Colonic mucosa (tissue), 4 donors: ENCODE results near the gene BSPRY. TPM values are rescaled to one million over a fixed set of nuclear protein-coding genes. Genes with fewer than 3 reads are reported as not detected.

Experiments used
- DNase-seq: peaks from one replicate; pipeline ENCODE4 v3.0.0-alpha.2; 2020
- H3K27ac ChIP-seq: fragments of 200-600 bp; one replicate; pipeline ENCODE4 v1.8.0; 2021
- H3K27me3 ChIP-seq: fragments of 200-600 bp; one replicate; pipeline ENCODE4 v1.8.0; 2021
- H3K36me3 ChIP-seq: fragments of 200-600 bp; one replicate; pipeline ENCODE4 v1.8.0; 2021
- H3K4me1 ChIP-seq: fragments of 200-600 bp; one replicate; pipeline ENCODE4 v1.8.0; 2021; ENCODE audit warnings: mild to moderate bottlenecking
- H3K4me3 ChIP-seq: fragments of 200-600 bp; one replicate; pipeline ENCODE4 v1.8.0; 2021
- H3K9ac ChIP-seq, 2 donors: one replicate each; pipeline ENCODE4 v1.7.0; 2013; ENCODE audit warnings: control low read depth in 2 of 2, low read depth in 2 of 2, low read length in 2 of 2
- H3K9me3 ChIP-seq: fragments of 200-600 bp; one replicate; pipeline ENCODE4 v1.8.0; 2021
- intact Hi-C: fragments of 100-400 bp; cut with DNase I; formaldehyde crosslinking; loops from one replicate; pipeline ENCODE4 v1.14.1; 2022
- total RNA-seq, 2 donors: library from RNA; stranded (reverse); fragmentation: NEBNext Ultra II Directional in 1 of 2; extraction: Animal tissue kit (Norgen Biotek cat#: 25700) in 1 of 2; gene quantifications; one replicate each; pipeline ENCODE4 v1.2.1, GENCODE V29; 2021
- TF ChIP-seq, protein P1 (sequence below): fragments of 200-600 bp; IDR thresholded peaks from one replicate; pipeline ENCODE4 v1.8.0; 2022; ENCODE audit warnings: antibody characterized with exemption, mild to moderate bottlenecking
- donor health status: healthy.
- donor health status: DM: no; HTN: no; CAD: no.
- donor health status: DM: no; HTN: no; CAD: no.

The BSPRY gene
- total RNA-seq, 2 donors from 2014 or later: 25.6 to 34.2 TPM

GRCh38 chr9:113416149-113416721, 66.9 kb downstream of the BSPRY start:
- Histone ChIP-seq H3K36me3 (no peaks in the 10 kb centered on the region), H3K27ac (peak overlapping the region; percentile 29), H3K4me3 (no peak overlapping the region), H3K9me3 (no peaks in the 10 kb centered on the region), H3K4me1 (no peaks in the 10 kb centered on the region), H3K27me3 (no peaks in the 10 kb centered on the region), H3K9ac (no peak overlapping the region)
- intact Hi-C loops: no loop called here
- TF ChIP-seq, protein P1, sequence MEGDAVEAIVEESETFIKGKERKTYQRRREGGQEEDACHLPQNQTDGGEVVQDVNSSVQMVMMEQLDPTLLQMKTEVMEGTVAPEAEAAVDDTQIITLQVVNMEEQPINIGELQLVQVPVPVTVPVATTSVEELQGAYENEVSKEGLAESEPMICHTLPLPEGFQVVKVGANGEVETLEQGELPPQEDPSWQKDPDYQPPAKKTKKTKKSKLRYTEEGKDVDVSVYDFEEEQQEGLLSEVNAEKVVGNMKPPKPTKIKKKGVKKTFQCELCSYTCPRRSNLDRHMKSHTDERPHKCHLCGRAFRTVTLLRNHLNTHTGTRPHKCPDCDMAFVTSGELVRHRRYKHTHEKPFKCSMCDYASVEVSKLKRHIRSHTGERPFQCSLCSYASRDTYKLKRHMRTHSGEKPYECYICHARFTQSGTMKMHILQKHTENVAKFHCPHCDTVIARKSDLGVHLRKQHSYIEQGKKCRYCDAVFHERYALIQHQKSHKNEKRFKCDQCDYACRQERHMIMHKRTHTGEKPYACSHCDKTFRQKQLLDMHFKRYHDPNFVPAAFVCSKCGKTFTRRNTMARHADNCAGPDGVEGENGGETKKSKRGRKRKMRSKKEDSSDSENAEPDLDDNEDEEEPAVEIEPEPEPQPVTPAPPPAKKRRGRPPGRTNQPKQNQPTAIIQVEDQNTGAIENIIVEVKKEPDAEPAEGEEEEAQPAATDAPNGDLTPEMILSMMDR: no peak
- no peak for DNase-seq

DNA sequence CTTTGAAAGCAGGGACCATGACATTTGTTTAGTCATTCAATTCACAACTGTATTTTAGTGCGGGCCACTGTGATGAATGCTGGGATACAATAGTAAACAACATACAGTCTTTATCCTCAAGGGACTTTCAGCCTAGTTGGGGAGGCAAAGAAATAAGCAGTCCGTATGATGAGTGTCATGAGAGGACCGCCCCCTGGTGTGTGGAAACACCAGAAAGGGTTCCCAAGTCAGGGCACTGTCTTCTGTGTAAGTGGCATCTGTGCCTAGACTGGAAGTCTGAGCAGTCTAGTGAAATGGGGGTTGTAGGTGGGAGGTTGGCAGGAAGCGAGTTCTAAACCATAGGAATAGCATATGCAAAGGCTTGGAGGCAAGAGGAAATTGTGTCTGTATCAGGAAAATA, 68.0 kb downstream of the BSPRY start:
- Histone ChIP-seq H3K9me3 (no peaks in the 10 kb centered on the region), H3K9ac (no peak overlapping the region), H3K27me3 (no peaks in the 10 kb centered on the region), H3K4me3 (no peak overlapping the region), H3K36me3 (no peaks in the 10 kb centered on the region), H3K4me1 (no peaks in the 10 kb centered on the region), H3K27ac (no peak overlapping the region)
- TF ChIP-seq, protein P1: no peak
- intact Hi-C loops: no loop called here
- DNase-seq: no peak

Other genes with a start within 250 kb of the BSPRY start
- 10 to 100 TPM in 1 of 2 donors, 1 to 10 TPM in 1; 6.1 to 14.4 TPM for gene SLC31A2, start 198.5 kb upstream of the BSPRY start, total RNA-seq
- 10 to 100 TPM; 22.5 to 24.4 TPM for gene FKBP15, start 128.3 kb upstream of the BSPRY start, total RNA-seq
- 10 to 100 TPM; 51.1 to 57.1 TPM for gene SLC31A1, start 128.0 kb upstream of the BSPRY start, total RNA-seq
- gene CDC26, start 74.0 kb upstream of the BSPRY start, total RNA-seq: 10 to 100 TPM; 30.7 to 31.1 TPM
- gene PRPF4, start 73.9 kb upstream of the BSPRY start, total RNA-seq: 10 to 100 TPM; 16.0 to 25.9 TPM
- 1 to 10 TPM in 1 of 2 donors, under 1 TPM in 1; 0.57 to 9.2 TPM for gene RNF183, start 46.2 kb upstream of the BSPRY start, total RNA-seq
- 1 to 10 TPM; 3.0 to 3.5 TPM for gene WDR31, start 9.3 kb upstream of the BSPRY start, total RNA-seq
- gene HDHD3, start 27.4 kb downstream of the BSPRY start, total RNA-seq: 100 to 1,000 TPM; 132 to 141 TPM
- gene ALAD, start 51.7 kb downstream of the BSPRY start, total RNA-seq: 10 to 100 TPM; 50.3 to 51.4 TPM
- gene POLE3, start 61.1 kb downstream of the BSPRY start, total RNA-seq: 10 to 100 TPM; 27.0 to 46.6 TPM
- gene C9orf43, start 61.2 kb downstream of the BSPRY start, total RNA-seq: under 1 TPM; 0.57 to 0.61 TPM
- 10 to 100 TPM; 67.4 to 71.1 TPM for gene RGS3, start 114.2 kb downstream of the BSPRY start, total RNA-seq